HG02938 (cell line): ENCODE data around the gene TADA2B.
"Not testable (repeated sequence)": the region's sequence is repeated elsewhere in the genome, so short reads cannot be mapped to it uniquely, and the experiment has no call there.

Experiments
- ATAC-seq: cut with Tn5 transposase; IDR thresholded peaks from one replicate; pipeline ENCODE4 v1.9.1; 2021; ENCODE audit warnings: mild to moderate bottlenecking, moderate library complexity; ENCODE audit not compliant: unreplicated experiment

TADA2B gene

DNA sequence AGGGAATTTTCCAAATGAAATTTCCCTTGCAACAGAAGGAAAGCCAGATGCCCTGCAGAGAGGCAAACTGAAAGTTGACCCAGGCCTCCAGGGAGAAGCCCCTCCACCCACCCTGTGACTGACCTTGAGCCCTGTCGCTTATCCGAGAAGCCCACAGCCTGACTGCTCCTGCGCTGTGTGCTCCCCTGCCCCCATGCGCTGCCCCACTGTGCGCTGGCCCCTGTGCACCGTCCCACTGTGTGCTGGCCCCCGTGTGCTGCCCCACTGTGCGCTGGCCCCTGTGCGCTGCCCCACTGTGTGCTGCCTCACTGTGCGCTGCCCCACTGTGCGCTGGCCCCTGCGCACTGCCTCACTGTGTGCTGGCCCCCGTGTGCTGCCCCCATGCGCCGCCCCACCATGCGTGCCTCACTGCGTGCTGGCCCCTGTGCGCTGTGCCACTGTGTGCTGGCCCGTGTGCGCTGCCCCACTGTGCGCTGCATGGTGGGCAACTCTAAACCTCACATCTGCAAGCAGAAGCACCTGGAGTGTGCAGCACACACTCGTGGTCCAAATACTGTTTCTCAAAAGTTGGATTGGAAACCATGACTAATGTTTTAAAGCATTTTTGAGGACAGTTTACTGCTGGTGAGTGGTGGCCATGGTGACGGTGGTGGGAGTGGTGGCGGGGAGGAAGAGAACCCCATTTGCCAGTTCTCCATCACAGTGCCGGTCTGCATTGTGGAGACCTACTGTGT is 33.0 kb downstream of the TADA2B start:
- ATAC-seq = no peak

DNA sequence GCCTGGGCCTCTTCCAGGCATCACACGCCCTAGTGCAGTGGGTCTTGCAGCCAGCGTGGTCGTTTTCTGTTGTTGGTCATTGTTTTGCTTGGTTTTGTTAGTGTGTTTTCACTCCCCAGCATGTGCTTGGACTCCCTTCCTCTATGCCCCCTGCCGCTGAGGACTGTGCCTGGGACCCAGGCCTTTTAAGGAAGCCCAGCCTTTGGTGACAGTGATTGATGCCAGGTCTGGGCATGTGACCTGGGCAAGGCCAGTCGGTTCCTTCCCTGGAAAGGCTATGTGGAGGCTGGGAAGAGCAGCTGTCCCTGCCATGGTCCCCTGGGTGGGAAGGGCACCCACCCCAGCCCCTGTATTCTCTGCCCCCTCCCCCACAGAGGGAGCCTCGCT is 33.5 kb downstream of the TADA2B start:
- ATAC-seq = no peak

DNA sequence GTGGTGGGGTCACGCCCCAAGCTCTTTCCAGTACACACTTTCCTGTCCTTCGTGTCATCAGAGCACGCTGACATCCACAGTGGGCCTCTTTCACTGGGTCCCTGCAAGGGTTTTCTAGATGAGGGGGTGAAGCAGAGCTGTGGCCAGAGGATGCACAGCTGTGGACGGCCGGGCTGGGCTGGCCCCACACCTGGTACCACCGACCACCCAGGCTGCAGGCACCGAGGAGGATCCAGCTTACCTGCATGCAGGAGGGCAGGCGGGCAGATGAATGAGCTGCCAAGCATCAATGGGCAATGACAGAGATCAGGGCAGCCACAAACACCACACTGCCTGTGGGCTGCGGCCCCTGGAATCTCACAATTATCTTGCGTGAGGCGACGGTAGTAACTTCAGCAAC is 34.2 kb downstream of the TADA2B start:
- ATAC-seq = no peak

DNA sequence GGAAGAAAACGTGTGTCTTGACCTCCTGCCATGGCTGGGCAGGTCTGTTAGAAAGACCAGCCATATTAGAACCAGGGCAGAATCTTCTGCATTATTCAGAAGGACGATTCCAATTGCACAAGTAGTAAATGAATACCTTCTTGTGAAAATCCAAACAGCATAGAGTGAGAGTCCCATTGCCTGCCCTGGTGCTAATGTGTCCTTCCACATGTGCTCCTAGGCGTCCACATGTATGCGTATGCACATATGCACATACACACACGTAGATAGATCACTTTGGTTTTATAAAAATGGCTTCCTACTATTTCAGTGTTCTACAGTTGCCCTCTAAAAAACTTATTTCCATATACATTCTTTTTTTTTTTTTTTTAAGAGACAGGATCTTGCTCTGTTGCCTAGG is 34.9 kb downstream of the TADA2B start:
- ATAC-seq = no peak

DNA sequence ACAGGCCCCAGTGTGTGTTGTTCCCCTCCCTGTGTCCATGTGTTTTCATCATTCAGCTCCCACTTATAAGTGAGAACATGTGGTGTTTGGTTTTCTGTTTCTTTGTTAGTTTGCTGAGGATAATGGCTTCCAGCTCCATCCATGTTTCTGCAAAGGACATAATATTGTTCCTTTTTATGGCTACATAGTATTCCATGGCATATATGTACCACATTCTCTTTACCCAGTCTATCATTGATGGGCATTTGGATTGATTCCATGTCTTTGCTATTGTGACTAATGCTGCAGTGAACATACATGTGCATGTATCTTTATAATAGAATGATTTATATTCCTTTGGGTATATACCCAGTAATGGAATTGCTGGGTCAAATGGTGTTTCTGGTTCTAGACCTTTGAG is 36.3 kb downstream of the TADA2B start:
- not testable (repeated sequence) for ATAC-seq

DNA sequence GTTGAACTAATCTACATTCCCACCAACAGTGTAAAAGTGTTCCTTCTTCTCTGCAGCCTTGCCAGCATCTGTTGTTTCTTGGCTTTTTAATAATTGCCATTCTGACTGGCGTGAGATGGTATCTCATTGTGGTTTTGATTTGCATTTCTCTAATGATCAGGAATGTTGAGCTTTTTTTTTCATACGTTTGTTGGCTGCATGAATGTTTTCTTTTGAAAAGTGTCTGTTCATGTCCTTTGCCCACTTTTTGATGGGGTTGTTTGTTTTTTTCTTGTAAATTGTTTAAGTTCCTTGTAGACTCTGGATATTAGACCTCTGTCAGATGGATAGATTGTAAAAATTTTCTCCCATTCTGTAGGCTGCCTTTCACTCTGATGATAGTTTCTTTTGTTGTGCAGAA is 36.7 kb downstream of the TADA2B start:
- not testable (repeated sequence) for ATAC-seq

DNA sequence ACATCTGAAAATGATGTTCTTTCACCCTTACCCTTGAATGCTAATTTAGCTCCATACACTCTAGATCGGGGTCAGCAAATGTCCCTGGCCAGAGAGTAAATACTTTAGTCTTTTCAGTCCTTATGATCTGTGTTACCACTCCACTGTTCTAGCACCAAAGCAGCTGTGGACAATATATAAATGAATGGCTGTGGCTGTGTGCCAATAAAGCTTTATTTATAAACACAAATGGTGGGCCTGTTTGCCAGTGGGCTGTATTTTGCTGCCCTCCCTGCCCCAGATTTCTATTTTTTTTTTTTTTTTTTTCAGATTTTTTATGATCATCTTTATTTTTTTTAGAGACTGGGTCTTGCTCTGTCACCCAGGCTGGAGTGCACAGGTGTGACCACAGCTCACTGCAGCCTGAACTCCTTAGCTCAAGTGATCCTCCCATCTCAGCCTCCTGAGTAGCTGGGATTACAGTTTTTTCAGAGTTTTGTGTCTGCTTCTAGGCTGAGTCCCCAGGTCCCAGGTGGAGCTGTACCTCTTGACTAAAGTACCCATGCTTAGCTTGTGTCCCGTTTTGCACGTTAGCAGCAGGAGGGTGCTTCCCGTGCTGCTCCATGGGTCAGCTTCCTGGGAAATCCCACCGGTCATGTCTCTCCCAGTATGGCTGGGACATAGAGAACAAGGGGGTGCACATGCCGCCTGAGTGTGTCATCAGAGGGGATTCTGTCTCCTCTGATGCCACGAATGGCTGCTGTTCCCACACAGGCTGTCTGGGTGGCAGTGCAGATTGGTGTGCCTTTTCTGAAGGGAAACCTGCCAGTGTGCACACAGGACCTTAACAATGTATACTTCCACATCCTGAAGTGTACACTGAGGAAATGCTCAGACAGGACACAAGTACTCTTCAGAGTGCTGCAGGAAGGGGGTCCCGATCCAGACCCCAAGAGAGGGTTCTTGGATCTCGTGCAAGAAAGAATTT is 40.7 kb downstream of the TADA2B start:
- ATAC-seq = no peak

DNA sequence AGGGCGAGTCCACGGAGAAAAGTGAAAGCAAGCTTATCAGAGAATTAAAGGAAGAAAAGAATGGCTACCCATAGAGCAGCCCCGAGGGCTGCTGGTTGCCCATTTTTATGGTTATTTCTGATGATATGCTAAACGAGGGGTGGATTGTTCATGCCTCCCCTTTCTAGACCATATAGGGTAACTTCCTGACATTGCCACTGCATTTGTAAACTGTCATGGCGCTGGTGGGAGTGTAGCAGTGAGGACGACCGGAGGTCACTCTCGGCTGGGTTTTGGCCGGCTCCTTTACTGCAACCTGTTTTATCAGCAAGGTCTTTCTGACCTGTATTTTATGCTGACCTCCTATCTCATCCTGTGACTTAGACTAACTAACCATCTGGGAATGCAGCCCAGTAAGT is 41.4 kb downstream of the TADA2B start:
- not testable (repeated sequence) for ATAC-seq

DNA sequence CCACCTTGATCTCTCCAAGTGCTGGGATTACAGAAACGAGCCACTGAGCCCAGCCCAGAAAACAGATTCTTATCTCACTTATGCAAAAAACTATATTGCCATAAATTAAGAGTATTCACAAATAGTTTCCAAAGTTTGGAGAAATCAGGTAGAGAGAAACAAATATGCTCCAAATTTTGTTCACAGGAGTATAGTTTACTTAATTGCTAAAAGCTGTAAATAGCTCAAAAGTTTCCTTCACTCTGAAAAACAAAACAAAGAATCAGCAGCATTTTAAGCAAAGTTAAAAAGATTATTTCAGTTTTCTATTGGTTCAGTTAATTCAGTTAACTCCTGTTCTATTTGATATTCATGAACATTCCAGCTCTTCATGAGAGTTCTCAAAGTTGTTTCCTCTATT is 43.2 kb downstream of the TADA2B start:
- no peak for ATAC-seq

DNA sequence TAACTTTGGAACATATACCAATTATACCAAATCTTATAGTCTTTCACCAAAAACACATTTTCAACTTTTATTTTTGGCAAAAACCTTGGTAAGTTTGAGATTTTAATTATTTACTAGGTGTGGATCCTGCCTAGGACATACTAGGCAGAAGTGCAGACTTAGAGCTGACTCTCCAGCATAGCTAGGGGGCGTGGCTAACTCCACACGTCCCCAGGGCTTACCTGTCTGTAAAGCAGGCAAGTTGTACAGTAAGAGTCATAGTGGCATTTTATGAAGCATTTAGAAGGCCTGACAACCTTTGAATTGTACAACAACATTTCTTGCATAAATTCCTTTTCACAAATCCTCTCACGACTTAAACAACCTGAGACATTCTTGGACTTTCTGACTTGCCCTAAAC is 43.9 kb downstream of the TADA2B start:
- no peak for ATAC-seq

DNA sequence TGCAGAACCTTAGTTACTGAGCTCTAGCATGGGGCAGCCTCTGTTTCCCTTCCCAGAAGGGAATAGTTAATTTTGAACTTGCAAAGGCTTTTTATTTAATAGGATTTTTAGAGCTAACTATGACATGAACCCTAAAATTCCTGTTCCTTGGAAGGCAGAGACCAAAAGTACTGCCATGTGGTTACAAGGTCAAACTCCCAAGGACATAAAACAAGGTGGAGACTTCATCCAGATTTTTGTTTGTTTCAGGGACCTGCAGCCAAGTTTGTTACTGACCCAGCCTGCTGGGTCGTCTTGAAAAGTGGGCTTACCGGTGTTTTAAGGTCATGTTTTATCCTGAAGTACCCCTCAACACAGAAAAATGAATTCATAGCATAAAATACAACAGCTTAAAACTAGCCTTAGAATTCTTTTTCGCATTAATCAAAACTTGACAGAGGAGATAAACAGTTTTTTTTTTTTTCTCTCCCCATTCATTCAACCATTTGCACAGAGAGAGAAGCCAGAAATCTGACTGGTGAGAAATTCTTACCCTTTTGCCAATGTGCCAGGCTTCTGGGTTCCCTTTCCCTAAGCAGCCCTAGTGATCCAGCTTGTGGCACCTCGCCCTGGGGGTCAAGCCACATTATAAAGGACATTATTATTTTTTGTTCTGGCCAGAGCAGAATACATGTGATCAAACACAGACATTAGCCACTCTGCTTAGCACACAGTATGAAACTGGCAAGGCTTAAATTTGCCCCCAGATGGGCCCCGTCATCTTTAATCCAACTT is 46.2 kb downstream of the TADA2B start:
- ATAC-seq = no peak

DNA sequence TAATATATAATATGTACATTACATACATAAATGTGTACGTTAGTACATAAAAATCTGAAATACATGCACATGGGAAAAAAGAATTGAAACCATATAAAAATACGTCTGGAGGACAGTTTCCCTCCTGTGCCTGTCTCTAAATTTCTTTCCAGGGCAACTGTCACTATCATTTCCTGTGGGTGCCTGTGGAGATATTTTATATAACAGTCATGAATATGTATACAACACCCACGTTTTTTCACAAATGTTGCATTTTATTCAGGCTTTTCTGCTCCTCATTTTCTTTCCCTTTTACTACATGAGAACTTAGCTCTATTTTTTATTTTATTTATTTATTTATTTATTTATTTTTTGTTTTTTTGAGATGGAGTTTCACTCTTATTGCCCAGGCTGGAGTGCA is 48.9 kb downstream of the TADA2B start:
- no peak for ATAC-seq

DNA sequence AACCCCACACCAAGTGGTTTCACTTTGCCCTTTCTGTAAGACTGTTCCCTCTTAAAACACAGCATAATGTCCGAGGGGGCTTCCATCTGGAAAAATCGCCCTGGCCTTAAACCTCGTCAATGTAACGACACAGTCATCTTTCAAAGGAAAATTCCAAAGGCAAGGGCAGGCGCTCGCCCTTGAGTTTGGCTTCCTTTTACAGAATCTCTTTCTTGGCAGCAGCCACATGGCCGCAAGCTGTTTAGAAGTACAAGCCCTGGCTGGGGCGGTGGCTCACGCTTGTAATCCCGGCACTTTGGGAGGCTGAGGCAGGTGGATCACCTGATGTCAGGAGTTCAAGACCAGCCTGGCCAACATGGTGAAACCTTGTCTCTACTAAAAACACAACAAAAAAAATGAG is 51.7 kb downstream of the TADA2B start:
- no peak for ATAC-seq

DNA sequence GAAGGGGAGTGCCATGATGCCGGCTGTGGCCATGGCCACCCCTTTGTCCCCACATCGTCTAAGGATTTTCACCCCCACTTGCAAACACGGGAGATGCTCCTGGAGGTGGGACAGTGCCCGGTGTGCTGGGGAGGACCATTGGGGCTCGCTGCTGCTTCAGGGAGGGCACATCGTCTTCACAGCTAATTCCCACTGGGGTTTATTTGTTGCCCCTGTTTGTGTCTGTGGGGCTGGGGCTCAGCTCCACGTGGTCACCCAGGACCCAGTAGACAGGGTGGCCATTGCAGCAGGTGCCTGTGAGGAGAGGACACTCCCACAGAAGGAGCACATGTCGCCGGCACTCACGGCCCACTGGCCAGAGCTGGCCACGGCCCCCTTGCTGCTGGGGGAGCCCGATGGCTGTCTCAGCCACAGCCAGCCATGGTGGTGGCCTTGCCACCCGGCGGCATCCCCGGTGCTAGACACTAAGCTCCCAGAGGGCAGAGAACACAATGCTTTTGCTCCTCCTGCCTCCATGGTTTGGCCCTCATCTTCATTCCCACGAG is 52.5 kb downstream of the TADA2B start:
- ATAC-seq = no peak

DNA sequence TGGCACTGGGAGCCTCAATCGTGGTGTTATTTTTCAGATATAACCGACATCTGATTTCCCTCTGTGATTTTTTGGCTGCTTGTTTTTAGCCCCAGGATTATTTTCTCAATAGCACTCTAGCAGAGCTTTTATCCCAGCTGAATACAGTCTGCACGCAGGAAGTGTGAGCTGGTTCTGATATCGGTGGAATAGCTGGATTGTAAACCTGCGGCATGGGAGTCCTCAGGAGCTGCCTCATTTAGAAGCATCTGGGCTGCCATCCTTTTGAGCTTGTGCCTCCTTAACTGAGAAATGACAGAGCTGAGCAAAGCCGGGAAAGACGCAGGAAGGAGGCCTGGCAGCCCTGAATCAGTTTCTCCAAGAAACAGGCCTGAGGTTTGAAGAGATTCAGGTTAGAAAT is 53.1 kb downstream of the TADA2B start:
- no peak for ATAC-seq

DNA sequence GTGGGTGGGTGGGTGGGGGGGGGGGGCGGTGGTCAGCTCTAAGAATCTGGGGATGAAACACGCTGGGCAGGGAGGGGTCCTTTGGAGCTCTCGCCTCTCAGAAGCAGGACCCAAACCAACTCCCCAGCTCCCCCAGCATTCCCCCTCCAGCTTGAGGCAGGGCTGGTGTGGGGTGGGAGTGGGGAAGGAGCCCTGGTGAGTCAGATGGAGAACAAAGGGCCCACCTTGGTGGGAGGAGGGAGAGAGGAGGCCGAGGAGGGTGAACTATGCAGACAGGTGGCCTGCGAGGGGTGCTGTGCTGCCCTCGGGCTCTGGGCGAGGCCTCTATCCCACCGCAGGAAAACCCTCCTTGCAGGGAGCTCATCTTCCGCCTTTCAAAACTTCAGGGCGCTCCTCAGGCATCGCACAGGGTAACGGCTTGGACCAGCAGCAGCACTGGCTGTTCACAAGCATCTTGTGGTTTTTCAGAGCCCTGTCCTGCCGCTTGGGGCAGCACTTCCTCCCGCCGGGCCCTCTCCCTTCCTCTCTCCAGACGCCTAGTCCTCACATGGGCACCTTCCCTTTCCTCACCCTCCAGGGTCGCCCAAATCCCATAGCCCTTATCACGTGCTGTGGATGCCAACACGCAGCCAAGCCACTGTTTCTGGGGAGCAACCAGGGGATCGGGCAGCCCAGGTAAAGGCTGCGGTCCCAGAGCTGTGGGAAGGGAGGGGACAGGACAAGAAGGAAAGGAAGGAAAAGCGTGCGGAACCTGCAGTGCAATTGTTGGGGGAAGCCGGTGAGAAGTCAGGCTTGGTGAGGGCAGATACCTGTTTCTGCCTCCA is 58.7 kb downstream of the TADA2B start:
- ATAC-seq = peak; percentile 65

DNA sequence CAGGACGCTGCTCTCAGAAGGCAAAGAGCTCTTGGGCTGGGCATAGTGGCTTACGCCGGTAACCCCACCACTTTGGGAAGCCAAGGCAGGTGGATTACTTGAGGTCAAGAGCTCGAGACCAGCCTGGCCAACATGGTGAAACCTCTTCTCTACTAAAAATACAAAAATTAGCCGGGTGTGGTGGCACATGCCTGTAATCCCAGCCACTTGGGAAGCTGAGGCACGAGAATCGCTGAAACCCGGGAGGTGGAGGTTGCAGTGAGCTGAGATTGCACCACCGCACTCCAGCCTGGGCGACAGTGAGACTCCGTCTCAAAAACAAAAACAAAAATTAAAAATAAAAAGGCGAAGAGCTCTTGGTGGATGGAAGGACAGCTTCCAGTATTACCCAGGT is 59.3 kb downstream of the TADA2B start:
- not testable (repeated sequence) for ATAC-seq

DNA sequence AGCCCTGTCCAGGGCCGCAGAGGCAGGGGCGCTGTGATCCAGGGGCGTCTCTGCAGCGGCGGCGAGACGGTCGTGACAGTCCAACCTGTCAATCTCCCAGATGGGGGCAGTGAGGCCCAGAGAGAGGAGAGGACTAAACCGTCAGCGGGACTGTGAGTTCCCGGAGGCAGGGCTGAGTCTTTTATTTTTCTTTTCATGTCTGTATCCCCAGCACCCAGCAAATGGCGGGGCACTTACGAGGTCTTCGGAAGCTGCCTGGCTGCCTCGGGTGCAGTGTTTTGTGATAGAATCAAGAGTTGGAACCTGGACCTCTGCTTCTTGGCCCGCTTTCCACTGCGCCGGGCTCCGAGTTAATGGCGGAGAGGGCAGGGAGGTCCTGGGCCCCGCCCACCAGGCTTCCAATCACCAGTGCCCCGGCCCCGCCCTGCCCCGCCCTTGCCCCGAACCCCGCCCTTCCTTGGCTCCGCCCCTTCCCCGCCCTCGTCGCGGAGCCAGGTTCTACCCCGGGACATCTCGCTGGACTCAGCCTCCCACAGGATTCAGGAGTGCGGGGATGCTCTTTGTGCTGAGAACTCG is 59.9 kb downstream of the TADA2B start:
- ATAC-seq = peak; percentile 81

DNA sequence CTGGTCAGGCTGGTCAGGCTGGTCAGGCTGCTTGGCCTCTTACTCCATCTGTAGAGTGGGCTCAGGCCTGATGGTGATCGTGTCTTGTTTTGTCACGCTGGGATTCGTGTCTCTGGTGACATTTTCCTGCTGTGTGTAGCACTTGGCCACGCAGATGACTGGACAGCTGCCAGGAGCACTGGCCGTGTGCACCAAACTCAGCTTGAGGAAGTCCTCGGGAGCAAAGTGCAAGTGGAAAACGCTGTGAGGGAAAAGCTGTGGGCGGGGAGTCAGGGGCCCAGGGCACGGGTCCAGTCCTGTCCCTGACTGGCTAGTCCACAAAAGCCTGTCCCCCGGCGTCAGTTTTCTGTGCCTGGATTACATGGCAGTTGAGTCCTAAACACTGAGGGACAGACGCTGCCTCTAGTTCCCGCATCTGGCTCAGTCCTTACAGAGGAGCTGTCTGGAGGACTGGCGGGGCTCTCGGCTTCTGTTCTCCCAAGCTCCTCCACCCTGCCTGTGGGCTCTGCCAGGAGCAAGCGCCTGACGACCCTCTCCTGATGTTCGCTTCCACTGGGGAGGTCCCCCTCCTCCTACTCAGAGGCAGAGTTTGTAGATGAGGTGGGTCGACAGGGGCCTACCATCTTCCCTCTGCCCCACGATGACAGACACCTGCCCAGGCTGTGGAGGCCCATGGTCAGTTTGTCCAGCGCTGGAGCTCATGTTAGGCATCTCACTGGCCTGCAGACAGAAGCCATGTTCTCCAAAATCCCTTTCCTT is 60.6 kb downstream of the TADA2B start:
- ATAC-seq = no peak
